Ureter (tissue), 1 donor: ENCODE data around the gene DOCK2. TPM values are rescaled to one million over a fixed set of nuclear protein-coding genes. Genes with fewer than 3 reads are reported as not detected.
"Not testable (repeated sequence)": the region's sequence is repeated elsewhere in the genome, so short reads cannot be mapped to it uniquely, and the experiment has no call there.

Source experiments
- DNase-seq: peaks from one replicate; pipeline ENCODE4 v3.0.0-alpha.2; 2020; ENCODE audit warnings: low spot score
- total RNA-seq: library from RNA; stranded (reverse); gene quantifications from one replicate; pipeline ENCODE4 v1.2.4, GENCODE V29; 2023
- donor health status: DM: yes; HTN: yes; CAD: no.

Gene DOCK2
- 22.4 TPM for total RNA-seq

- DNase-seq: peak; percentile 56
Observed at GRCh38 chr5:169637085-169637548, at the start of gene DOCK2. TSS of gene DOCK2 (plus strand) at chr5:169637275. CDS start at chr5:169637327, 52 bp downstream.

GRCh38 chr5:169590602-169591001 is 46.5 kb upstream of the DOCK2 start:
- no peak for DNase-seq

- DNase-seq: no peak
Observed at GRCh38 chr5:169591636-169592035, 45.4 kb upstream of the DOCK2 start.

- no peak for DNase-seq
Observed at GRCh38 chr5:169592937-169593650, 44.0 kb upstream of the DOCK2 start.

- DNase-seq: no peak
Observed at GRCh38 chr5:169595172-169595820, 41.8 kb upstream of the DOCK2 start.

- no peak for DNase-seq
Observed at GRCh38 chr5:169599451-169599850, 37.6 kb upstream of the DOCK2 start.

GRCh38 chr5:169602535-169602934 is 34.5 kb upstream of the DOCK2 start:
- no peak for DNase-seq

GRCh38 chr5:169606279-169606678 is 30.8 kb upstream of the DOCK2 start:
- no peak for DNase-seq

GRCh38 chr5:169607882-169608281 is 29.2 kb upstream of the DOCK2 start:
- DNase-seq: no peak

- DNase-seq: no peak
Observed at GRCh38 chr5:169609716-169610115, 27.4 kb upstream of the DOCK2 start.

GRCh38 chr5:169610606-169611005 is 26.5 kb upstream of the DOCK2 start:
- no peak for DNase-seq

- no peak for DNase-seq
Observed at GRCh38 chr5:169615561-169615960, 21.5 kb upstream of the DOCK2 start.

- DNase-seq: not testable (repeated sequence)
Observed at GRCh38 chr5:169624307-169624706, 12.8 kb upstream of the DOCK2 start.

GRCh38 chr5:169626779-169627178 is 10.3 kb upstream of the DOCK2 start:
- DNase-seq: no peak

GRCh38 chr5:169627551-169627950 is 9.5 kb upstream of the DOCK2 start:
- DNase-seq: no peak

- no peak for DNase-seq
Observed at GRCh38 chr5:169628892-169629291, 8.2 kb upstream of the DOCK2 start.

GRCh38 chr5:169629847-169630548 is 7.1 kb upstream of the DOCK2 start:
- DNase-seq: no peak

GRCh38 chr5:169631360-169631759 is 5.7 kb upstream of the DOCK2 start:
- no peak for DNase-seq

- DNase-seq: no peak
Observed at GRCh38 chr5:169632946-169633345, 4.1 kb upstream of the DOCK2 start.

GRCh38 chr5:169634606-169635005 is 2.5 kb upstream of the DOCK2 start:
- DNase-seq: no peak

GRCh38 chr5:169635936-169636335 is 1.1 kb upstream of the DOCK2 start:
- no peak for DNase-seq

- DNase-seq: no peak
Observed at GRCh38 chr5:169636477-169637084, 494 bp upstream of the DOCK2 start.
